ENCODE data around the gene EIF4ENIF1. TPM values are rescaled to one million over a fixed set of nuclear protein-coding genes. Genes with fewer than 3 reads are reported as not detected.
"Not testable (repeated sequence)": the region's sequence is repeated elsewhere in the genome, so short reads cannot be mapped to it uniquely, and the experiment has no call there.

The EIF4ENIF1 gene
- total RNA-seq, 1 donor from 2014 or later: 48.1 TPM

DNA sequence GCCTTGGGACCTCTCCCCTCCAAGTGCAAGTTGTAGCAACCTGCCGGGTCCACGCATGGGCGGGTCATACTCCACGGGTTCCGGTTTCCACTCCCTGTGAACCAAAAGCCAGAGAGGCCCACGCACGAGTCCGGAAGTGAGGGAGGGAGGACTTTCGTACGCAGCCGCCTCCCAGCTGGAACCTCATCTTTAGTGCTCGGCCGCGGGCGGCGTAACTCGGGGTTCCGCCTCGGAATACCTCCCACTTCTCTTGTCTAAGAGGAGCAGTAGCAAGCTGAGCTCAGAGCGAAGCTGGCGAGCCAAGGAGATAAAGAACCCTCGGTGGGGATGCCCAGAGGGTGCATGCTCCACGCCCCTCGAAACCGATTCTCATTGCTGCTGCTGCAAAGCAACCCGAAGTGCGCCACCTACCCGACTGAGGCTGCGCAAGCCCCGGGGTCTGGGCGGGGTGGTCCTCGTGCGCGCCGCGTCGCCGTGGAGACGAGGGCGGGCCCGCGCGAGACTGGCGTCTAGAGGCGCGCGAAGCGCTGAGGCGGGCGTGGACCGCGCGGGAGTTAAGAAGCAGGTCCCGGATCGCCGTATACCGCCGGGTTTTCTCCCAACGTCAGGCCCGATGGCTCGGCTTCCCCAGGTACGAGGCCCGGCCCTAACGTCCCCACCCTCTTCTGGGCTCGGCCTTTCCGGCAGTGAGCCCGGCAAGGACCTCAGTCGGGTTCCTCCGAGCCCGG is 6.5 kb upstream of the EIF4ENIF1 start, which contains the start of gene SFI1:
TSS of gene SFI1 (plus strand) at position 530 of the 728 bp plus-strand sequence. CDS start 11,749 bp downstream, outside the sequence.
- peak; percentile 88 for DNase-seq (ENCODE audit: low read depth, low spot score)
- Mint-ChIP-seq H3K4me1 (peaks cover 16% of the 10 kb centered on the region), H3K36me3 (ENCODE audit: low read depth) (peaks cover 7% of the 10 kb centered on the region), H3K4me3 (peak within 1 kb of the TSS; percentile 94), H3K9me3 (peaks cover 4% of the 10 kb centered on the region), H3K27ac (ENCODE audit: unreplicated experiment) (peak within 1 kb of the TSS; percentile 84), H3K27me3 (ENCODE audit: low read depth) (no peaks in the 10 kb centered on the region)
- TF ChIP-seq, protein P1, sequence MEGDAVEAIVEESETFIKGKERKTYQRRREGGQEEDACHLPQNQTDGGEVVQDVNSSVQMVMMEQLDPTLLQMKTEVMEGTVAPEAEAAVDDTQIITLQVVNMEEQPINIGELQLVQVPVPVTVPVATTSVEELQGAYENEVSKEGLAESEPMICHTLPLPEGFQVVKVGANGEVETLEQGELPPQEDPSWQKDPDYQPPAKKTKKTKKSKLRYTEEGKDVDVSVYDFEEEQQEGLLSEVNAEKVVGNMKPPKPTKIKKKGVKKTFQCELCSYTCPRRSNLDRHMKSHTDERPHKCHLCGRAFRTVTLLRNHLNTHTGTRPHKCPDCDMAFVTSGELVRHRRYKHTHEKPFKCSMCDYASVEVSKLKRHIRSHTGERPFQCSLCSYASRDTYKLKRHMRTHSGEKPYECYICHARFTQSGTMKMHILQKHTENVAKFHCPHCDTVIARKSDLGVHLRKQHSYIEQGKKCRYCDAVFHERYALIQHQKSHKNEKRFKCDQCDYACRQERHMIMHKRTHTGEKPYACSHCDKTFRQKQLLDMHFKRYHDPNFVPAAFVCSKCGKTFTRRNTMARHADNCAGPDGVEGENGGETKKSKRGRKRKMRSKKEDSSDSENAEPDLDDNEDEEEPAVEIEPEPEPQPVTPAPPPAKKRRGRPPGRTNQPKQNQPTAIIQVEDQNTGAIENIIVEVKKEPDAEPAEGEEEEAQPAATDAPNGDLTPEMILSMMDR (conservative IDR thresholded peaks at IDR 0.05): peak; percentile 47

DNA sequence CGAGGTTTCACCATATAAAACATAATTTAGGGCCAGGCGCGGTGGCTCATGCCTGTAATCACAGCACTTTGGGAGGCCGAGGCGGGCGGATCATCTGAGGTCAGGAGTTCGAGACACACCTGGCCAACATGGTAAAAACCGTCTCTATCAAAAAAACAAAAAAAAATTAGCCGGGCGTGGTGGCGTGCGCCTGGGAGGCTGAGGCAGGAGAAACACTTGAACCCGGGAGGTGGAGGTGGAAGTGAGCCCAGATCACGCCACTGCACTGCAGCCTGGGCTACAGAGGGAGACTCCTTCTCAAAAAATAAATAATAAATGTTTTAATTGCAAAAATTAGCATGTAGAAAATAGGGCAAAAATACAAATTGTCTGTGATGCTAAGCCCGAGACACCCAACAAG is 5.7 kb upstream of the EIF4ENIF1 start:
- Mint-ChIP-seq H3K27me3 (ENCODE audit: low read depth) (no peaks in the 10 kb centered on the region), H3K36me3 (ENCODE audit: low read depth) (peaks cover 7% of the 10 kb centered on the region), H3K4me1 (peaks cover 23% of the 10 kb centered on the region), H3K9me3 (peaks cover 4% of the 10 kb centered on the region), H3K4me3 (peak overlapping the region; percentile 94), H3K27ac (ENCODE audit: unreplicated experiment) (no peak overlapping the region)
- TF ChIP-seq, protein P1 (conservative IDR thresholded peaks at IDR 0.05): no peak
- DNase-seq (ENCODE audit: low read depth, low spot score): no peak

DNA sequence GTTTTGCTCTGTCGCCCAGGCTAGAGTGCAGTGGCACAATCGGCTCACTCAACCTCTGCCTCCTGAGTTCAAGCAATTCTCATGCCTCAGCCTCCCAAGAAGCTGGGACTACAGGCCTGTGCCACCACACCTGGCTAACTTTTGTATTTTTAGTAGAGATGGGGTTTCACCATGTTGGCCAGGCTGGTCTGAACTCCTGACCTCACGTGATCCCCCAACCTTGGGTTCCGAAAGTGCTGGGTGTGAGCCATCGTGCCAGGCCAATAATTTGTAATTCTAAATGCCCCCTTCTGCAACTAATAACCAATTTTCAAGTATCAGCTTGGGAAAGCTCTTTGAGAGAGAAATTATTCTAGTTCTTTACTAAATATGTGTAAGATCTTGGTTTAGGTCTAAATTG is 3.7 kb upstream of the EIF4ENIF1 start:
- H3K4me1 Mint-ChIP-seq: peaks cover 32% of the 10 kb centered on the region
- H3K27me3 Mint-ChIP-seq (ENCODE audit: low read depth); DNase-seq (ENCODE audit: low read depth, low spot score); H3K27ac Mint-ChIP-seq (ENCODE audit: unreplicated experiment); H3K36me3 Mint-ChIP-seq (ENCODE audit: low read depth); H3K9me3 Mint-ChIP-seq: not testable (repeated sequence)
- peak overlapping the region; percentile 42 for H3K4me3 Mint-ChIP-seq

DNA sequence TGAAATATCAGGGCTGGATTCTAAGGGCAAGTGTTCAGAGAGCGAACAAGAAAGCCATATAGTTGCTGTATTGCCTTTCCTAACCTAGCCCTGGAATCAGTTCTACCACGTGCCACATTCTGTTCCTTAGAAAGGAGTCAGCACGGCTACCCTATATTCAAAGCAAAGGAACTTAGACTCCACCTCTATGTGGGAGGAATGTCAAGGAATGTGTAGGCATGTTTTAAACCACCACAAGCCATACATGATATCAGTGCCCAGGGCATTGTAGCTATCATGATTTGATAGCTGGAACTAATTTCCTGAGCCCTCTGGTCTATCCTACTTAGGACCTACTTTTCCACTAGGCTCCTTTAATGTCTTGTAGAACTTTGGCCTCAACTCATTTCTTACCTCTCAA is 2.5 kb upstream of the EIF4ENIF1 start:
- TF ChIP-seq, protein P1 (conservative IDR thresholded peaks at IDR 0.05): no peak

DNA sequence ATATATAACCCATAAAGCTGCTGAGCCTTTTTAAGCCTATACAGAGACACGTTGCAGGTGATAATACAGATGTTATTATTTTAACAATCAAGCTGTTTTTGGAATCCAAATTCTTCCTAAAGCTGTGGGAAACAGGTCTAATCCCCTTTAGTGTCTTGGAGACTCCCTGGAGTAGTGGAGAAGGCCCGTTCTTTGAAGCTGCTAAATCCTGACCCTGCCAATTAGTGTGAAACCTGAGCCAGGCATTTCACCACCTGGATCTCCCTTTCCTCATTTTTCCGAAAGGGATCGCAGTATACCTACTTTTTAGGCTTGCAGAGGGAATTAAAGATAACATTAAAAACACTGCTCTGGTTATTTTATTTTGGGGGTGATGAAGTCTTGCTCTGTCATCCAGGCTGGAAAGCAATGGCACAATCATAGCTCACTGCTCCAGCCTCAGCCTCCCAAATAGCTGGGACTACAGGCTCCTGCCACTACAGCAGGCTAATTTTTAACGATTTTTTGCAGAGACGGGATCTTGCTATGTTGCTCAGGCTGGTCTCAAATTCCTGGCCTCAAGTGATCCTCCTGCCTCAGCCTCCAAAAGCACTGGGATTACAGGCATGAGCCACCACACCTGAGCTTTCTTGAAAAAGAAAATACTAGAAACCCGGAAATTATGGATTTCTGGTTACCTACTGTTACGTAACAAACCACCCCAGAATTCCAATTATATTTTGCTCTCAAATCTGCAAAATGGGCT is 1.7 kb upstream of the EIF4ENIF1 start:
- Mint-ChIP-seq H3K27ac (ENCODE audit: unreplicated experiment) (no peak overlapping the region), H3K9me3 (no peaks in the 10 kb centered on the region), H3K36me3 (ENCODE audit: low read depth) (no peaks in the 10 kb centered on the region), H3K4me1 (peaks cover 26% of the 10 kb centered on the region), H3K27me3 (ENCODE audit: low read depth) (no peaks in the 10 kb centered on the region), H3K4me3 (peak overlapping the region; percentile 95)
- TF ChIP-seq, protein P1 (conservative IDR thresholded peaks at IDR 0.05): no peak
- DNase-seq (ENCODE audit: low read depth, low spot score): no peak

More for the DNA sequence above, 2.5 kb upstream of the EIF4ENIF1 start:
- no peaks in the 10 kb centered on the region for H3K36me3 Mint-ChIP-seq (ENCODE audit: low read depth)
- peaks cover 31% of the 10 kb centered on the region for H3K4me1 Mint-ChIP-seq
- peak overlapping the region; percentile 95 for H3K4me3 Mint-ChIP-seq
- H3K27ac Mint-ChIP-seq (ENCODE audit: unreplicated experiment): no peak overlapping the region
- no peaks in the 10 kb centered on the region for H3K27me3 Mint-ChIP-seq (ENCODE audit: low read depth)
- DNase-seq (ENCODE audit: low read depth, low spot score): no peak
- H3K9me3 Mint-ChIP-seq: no peaks in the 10 kb centered on the region
